ENCODE measurements around the gene MEGF11.

MEGF11 gene

GRCh38 chr15:66170716-66171115 lies 82.8 kb downstream of the MEGF11 start:
- DNase-seq (ENCODE audit: low read depth in 1 of 2, low spot score in 1 of 2), result no peak
- H3K27me3 ChIP-seq (ENCODE audit: insufficient read depth, poor library complexity, severe bottlenecking), result no peaks in the 10 kb centered on the region
- no peak for TF ChIP-seq CTCF (IDR thresholded peaks at IDR 0.05; ENCODE audit: insufficient read depth, low read length)
- TF ChIP-seq POLR2AphosphoS5 (IDR thresholded peaks at IDR 0.05; ENCODE audit: low read depth), result no peak
- TF ChIP-seq SPI1 (IDR thresholded peaks at IDR 0.05; ENCODE audit: borderline replicate concordance, low read depth), result no peak
- no peak for TF ChIP-seq REST (IDR thresholded peaks at IDR 0.05; ENCODE audit: insufficient replicate concordance, low read depth)
- no peak for TF ChIP-seq GABPA (IDR thresholded peaks at IDR 0.05; ENCODE audit: low read depth)
- H3K4me3 ChIP-seq (replicated peaks; ENCODE audit: insufficient read depth, low read length), result no peak overlapping the region
- H3K27ac ChIP-seq (replicated peaks), result no peak overlapping the region

- Histone ChIP-seq H3K27ac (replicated peaks) (no peak overlapping the region), H3K27me3 (ENCODE audit: insufficient read depth, poor library complexity, severe bottlenecking) (no peaks in the 10 kb centered on the region), H3K4me3 (replicated peaks; ENCODE audit: insufficient read depth, low read length) (no peak overlapping the region)
- no peak for TF ChIP-seq POLR2AphosphoS5 (IDR thresholded peaks at IDR 0.05; ENCODE audit: low read depth)
- TF ChIP-seq CTCF (IDR thresholded peaks at IDR 0.05; ENCODE audit: insufficient read depth, low read length), result no peak
- TF ChIP-seq GABPA (IDR thresholded peaks at IDR 0.05; ENCODE audit: low read depth), result no peak
- TF ChIP-seq SPI1 (IDR thresholded peaks at IDR 0.05; ENCODE audit: borderline replicate concordance, low read depth), result no peak
- no peak for TF ChIP-seq REST (IDR thresholded peaks at IDR 0.05; ENCODE audit: insufficient replicate concordance, low read depth)
- DNase-seq (ENCODE audit: low read depth in 1 of 2, low spot score in 1 of 2), result no peak
Measured at GRCh38 chr15:66170042-66170441, 83.5 kb downstream of the MEGF11 start.

- TF ChIP-seq GABPA (IDR thresholded peaks at IDR 0.05; ENCODE audit: low read depth) (no peak), SPI1 (IDR thresholded peaks at IDR 0.05; ENCODE audit: borderline replicate concordance, low read depth) (no peak), REST (IDR thresholded peaks at IDR 0.05; ENCODE audit: insufficient replicate concordance, low read depth) (no peak), CTCF (IDR thresholded peaks at IDR 0.05; ENCODE audit: insufficient read depth, low read length) (no peak), POLR2AphosphoS5 (IDR thresholded peaks at IDR 0.05; ENCODE audit: low read depth) (no peak)
- no peak overlapping the region for H3K27ac ChIP-seq (replicated peaks)
- no peaks in the 10 kb centered on the region for H3K27me3 ChIP-seq (ENCODE audit: insufficient read depth, poor library complexity, severe bottlenecking)
- H3K4me3 ChIP-seq (replicated peaks; ENCODE audit: insufficient read depth, low read length), result no peak overlapping the region
- no peak for DNase-seq (ENCODE audit: low read depth in 1 of 2, low spot score in 1 of 2)
Measured at GRCh38 chr15:66169625-66170024, 83.9 kb downstream of the MEGF11 start.
